SK-N-SH (cell line): ENCODE data around the gene SUCLG2. TPM values are rescaled to one million over a fixed set of nuclear protein-coding genes. Genes with fewer than 3 reads are reported as not detected.

Experiments
- CTCF ChIA-PET: fragments of 300-600, 350-600 bp; formaldehyde crosslinking; extraction: SDS; loops from one replicate; lab custom pipeline; 2021; lab: Yijun Ruan, JAX
- POLR2A ChIA-PET: fragments of 350-600 bp; sonication (Branson Sonifier 250); formaldehyde crosslinking; extraction: SDS; loops from one replicate; lab custom pipeline; 2020; ENCODE audit warnings: antibody characterized with exemption, inconsistent platforms; lab: Yijun Ruan, JAX
- DNase-seq: peaks from one replicate; pipeline ENCODE4 v3.0.0; 2012
- H2AFZ ChIP-seq: fragments of 200-600 bp; sonication (generic); 2 replicates; pipeline ENCODE4 v1.8.1; 2016; ENCODE audit warnings: antibody characterized with exemption, mild to moderate bottlenecking, low read depth
- H3F3A ChIP-seq: fragments of 200-600 bp; sonication (generic); replicated peaks from 2 replicates; pipeline ENCODE3; 2016; ENCODE audit warnings: antibody characterized with exemption, mild to moderate bottlenecking; ENCODE audit not compliant: insufficient read depth
- H3K27ac ChIP-seq, 2 experiments: fragments of 200-500 bp in 1 of 2; fragments of 200-600 bp in 1 of 2; sonication (Bioruptor generic) in 1 of 2; sonication (generic), shearing (Covaris generic) in 1 of 2; 2 replicates each; pipeline versions ENCODE4 v1.5.1 to v1.6.1; 2014 to 2016; ENCODE audit warnings: low read depth in 2 of 2, inconsistent platforms in 1 of 2, low read length in 1 of 2, mild to moderate bottlenecking in 1 of 2, mixed read lengths in 1 of 2
- H3K27me3 ChIP-seq: fragments of 200-600 bp; sonication (generic), shearing (Covaris generic); 2 replicates; pipeline ENCODE4 v1.6.1; 2016; ENCODE audit warnings: mixed run types; ENCODE audit not compliant: insufficient read depth
- H3K36me3 ChIP-seq, 2 experiments: fragments of 200-500 bp in 1 of 2; fragments of 200-600 bp in 1 of 2; sonication (Bioruptor generic) in 1 of 2; sonication (generic) in 1 of 2; replicated peaks in 1 of 2; 2 replicates each; pipeline versions ENCODE3 to v1.5.1; 2014 to 2016; ENCODE audit warnings: low read length in 1 of 2, mild to moderate bottlenecking in 1 of 2; ENCODE audit not compliant: insufficient read depth in 2 of 2, control insufficient read depth in 1 of 2
- H3K4me1 ChIP-seq, 2 experiments: fragments of 200-500 bp in 1 of 2; fragments of 200-600 bp in 1 of 2; sonication (Bioruptor generic) in 1 of 2; sonication (generic), shearing (Covaris generic) in 1 of 2; 2 replicates each; pipeline versions ENCODE4 v1.5.1 to v1.6.1; 2014 to 2016; ENCODE audit warnings: low read depth in 1 of 2, low read length in 1 of 2, mixed run types in 1 of 2; ENCODE audit not compliant: insufficient read depth in 2 of 2, control insufficient read depth in 1 of 2
- H3K4me2 ChIP-seq: fragments of 200-600 bp; sonication (generic), shearing (Covaris generic); 2 replicates; pipeline ENCODE4 v1.6.1; 2017; ENCODE audit warnings: mixed run types
- H3K4me3 ChIP-seq, 2 experiments: fragments of 200-500 bp in 1 of 2; fragments of 200-600 bp in 1 of 2; sonication (Bioruptor generic) in 1 of 2; sonication (generic), shearing (Covaris generic) in 1 of 2; 2 replicates each; pipeline versions ENCODE4 v1.5.1 to v1.8.1; 2014 to 2016; ENCODE audit warnings: low read depth in 2 of 2, inconsistent platforms in 1 of 2, low read length in 1 of 2, mild to moderate bottlenecking in 1 of 2, mixed read lengths in 1 of 2, moderate library complexity in 1 of 2
- H3K79me2 ChIP-seq: fragments of 200-600 bp; sonication (generic); 2 replicates; pipeline ENCODE4 v1.8.1; 2017; ENCODE audit warnings: mild to moderate bottlenecking; ENCODE audit not compliant: insufficient read depth
- H3K9ac ChIP-seq: fragments of 200-600 bp; sonication (generic); 2 replicates; pipeline ENCODE4 v1.6.1; 2017; ENCODE audit warnings: mixed run types
- H3K9me2 ChIP-seq: fragments of 200-600 bp; sonication (generic); 2 replicates; pipeline ENCODE4 v1.6.1; 2017; ENCODE audit warnings: mixed run types
- H3K9me3 ChIP-seq: fragments of 200-600 bp; sonication (generic); 2 replicates; pipeline ENCODE4 v1.6.1; 2017; ENCODE audit warnings: mixed run types, mild to moderate bottlenecking, moderate library complexity
- H4K20me1 ChIP-seq: fragments of 200-600 bp; sonication (generic); 2 replicates; pipeline ENCODE4 v1.6.1; 2017; ENCODE audit warnings: mild to moderate bottlenecking, mixed run types; ENCODE audit not compliant: insufficient read depth
- CHD2 ChIP-seq: fragments of 150-350 bp; IDR thresholded peaks from 2 replicates; pipeline ENCODE4 v1.6.1; 2018; ENCODE audit warnings: low read length; ENCODE audit not compliant: partially characterized antibody
- CTCF ChIP-seq: fragments of 200-600 bp; sonication (generic); IDR thresholded peaks from 2 replicates; pipeline ENCODE4 v1.6.1; 2017; ENCODE audit warnings: antibody characterized with exemption, mild to moderate bottlenecking, moderate library complexity
- ELF1 ChIP-seq: IDR thresholded peaks from 2 replicates; pipeline ENCODE4 v1.4.0; 2012
- EP300 ChIP-seq, 2 experiments: IDR thresholded peaks; 2 replicates each; pipeline versions ENCODE4 v1.4.0 to v1.6.1; 2012; ENCODE audit warnings: borderline replicate concordance in 1 of 2, low read depth in 1 of 2, low read length in 1 of 2
- FOXJ3 ChIP-seq: sonication (generic); formaldehyde crosslinking; IDR thresholded peaks from 2 replicates; pipeline ENCODE4 v1.5.1; 2020; ENCODE audit warnings: mild to moderate bottlenecking, missing genetic modification reagents
- FOXM1 ChIP-seq: IDR thresholded peaks from 2 replicates; pipeline ENCODE4 v1.4.0; 2012; ENCODE audit warnings: low read depth, mild to moderate bottlenecking
- GABPA ChIP-seq: IDR thresholded peaks from 2 replicates; pipeline ENCODE4 v1.4.0; 2012; ENCODE audit warnings: low read depth, mild to moderate bottlenecking
- JUND ChIP-seq: IDR thresholded peaks from 2 replicates; pipeline ENCODE4 v1.4.0; 2012
- MAX ChIP-seq: IDR thresholded peaks from 2 replicates; pipeline ENCODE4 v1.4.0; 2012; ENCODE audit warnings: low read depth
- MEF2A ChIP-seq: IDR thresholded peaks from 2 replicates; pipeline ENCODE4 v1.4.0; 2012; ENCODE audit warnings: low read depth, borderline replicate concordance
- MXI1 ChIP-seq: IDR thresholded peaks from 2 replicates; pipeline ENCODE4 v1.6.1; 2012; ENCODE audit warnings: mild to moderate bottlenecking, low read depth, low read length, improper control_type of control experiment
- NFIC ChIP-seq: IDR thresholded peaks from 2 replicates; pipeline ENCODE4 v1.4.0; 2012; ENCODE audit warnings: borderline replicate concordance
- NRF1 ChIP-seq: IDR thresholded peaks from 2 replicates; pipeline ENCODE4 v1.6.1; 2012; ENCODE audit warnings: low read depth, mild to moderate bottlenecking, low read length
- RCOR1 ChIP-seq: fragments of 150-350 bp; IDR thresholded peaks from 2 replicates; pipeline ENCODE4 v1.6.1; 2017; ENCODE audit warnings: antibody characterized with exemption, low read length
- RFX5 ChIP-seq: IDR thresholded peaks from 2 replicates; pipeline ENCODE4 v1.6.1; 2012; ENCODE audit warnings: mild to moderate bottlenecking, improper control_type of control experiment, low read length
- SIN3A ChIP-seq: IDR thresholded peaks from 2 replicates; pipeline ENCODE4 v1.6.1; 2012; ENCODE audit warnings: low read depth, mild to moderate bottlenecking, low read length, moderate library complexity, borderline replicate concordance
- SMC3 ChIP-seq: IDR thresholded peaks from 2 replicates; pipeline ENCODE4 v1.6.1; 2012; ENCODE audit warnings: low read depth, low read length, improper control_type of control experiment
- TCF12 ChIP-seq: IDR thresholded peaks from 2 replicates; pipeline ENCODE4 v1.4.0; 2012
- YY1 ChIP-seq: IDR thresholded peaks from 2 replicates; pipeline ENCODE4 v1.4.0; 2012; ENCODE audit warnings: low read depth, mild to moderate bottlenecking
- ZBTB33 ChIP-seq: IDR thresholded peaks from 2 replicates; pipeline ENCODE4 v1.4.0; 2012; ENCODE audit warnings: low read depth, borderline replicate concordance
- WGBS: methylation state at CpG from one replicate; pipeline ENCODE4 v1.1.6; 2017; ENCODE audit warnings: low lambda C conversion rate; 5-methylcytosine and 5-hydroxymethylcytosine counted together
- polyA plus RNA-seq, 3 experiments: library from polyadenylated mRNA; depleted of rRNA; stranded (reverse); fragments of >200 nt; gene quantifications; 2 replicates each; pipeline ENCODE4 v1.2.3, GENCODE V29; 2012

The SUCLG2 gene
- polyA plus RNA-seq, 1 of the 3 experiments (the other 2 are of a cell fraction): 20.2 TPM

- Histone ChIP-seq H3K9ac (peak overlapping the region; percentile 47; the same call in 1 of the 2 replicates), H3K27me3 (no peaks in the 10 kb centered on the region), H3K4me2 (peak overlapping the region; percentile 68), H3K27ac (peak overlapping the region in 1 of 2 experiments; percentile 88; a peak in 2 of 4 replicates), H3K36me3 (peaks cover 0 to 6% of the 10 kb centered on the region in 2 experiments), H3F3A (peaks cover 19% of the 10 kb centered on the region), H3K79me2 (peaks cover 68% of the 10 kb centered on the region), H3K4me3 (no peak overlapping the region), H3K4me1 (peaks cover 0 to 16% of the 10 kb centered on the region in 2 experiments), H3K9me3 (no peaks in the 10 kb centered on the region), H4K20me1 (0 out of 2 replicates have a peak, but pooled peaks cover 5% of the 10 kb centered on the region), H3K9me2 (no peaks in the 10 kb centered on the region)
- ChIA-PET POLR2A (interaction anchor here (0.6 kb wide), 1 partner anchor 13 kb away, joined by 3 read pairs; no protein-coding TSS in a partner anchor), CTCF (interaction anchor here (0.6 kb wide), 1 partner anchor 159 kb away, joined by 3 read pairs; no protein-coding TSS in a partner anchor)
- 94% methylated on average over 2 of the region's 2 CpGs for WGBS
- no peak for DNase-seq
- TF ChIP-seq CTCF (no peak), MAX (no peak), NRF1 (no peak), NFIC (no peak), ELF1 (no peak), MEF2A (no peak), MXI1 (no peak), ZBTB33 (no peak), FOXJ3 (CRISPR knock-in tag) (no peak), RCOR1 (no peak), GABPA (no peak), SIN3A (no peak), CHD2 (no peak), RFX5 (no peak), YY1 (no peak), FOXM1 (no peak), TCF12 (no peak), SMC3 (no peak), JUND (no peak), EP300 (IDR thresholded peaks at IDR 0.05; ENCODE audit: borderline replicate concordance in 1 of 2, low read depth in 1 of 2, low read length in 1 of 2) (no peak)
- TF ChIP-seq, all 33 proteins: peak for 0
- no peak overlapping the region for H2AFZ ChIP-seq
Observed at GRCh38 chr3:67635806-67636205, 18.6 kb downstream of the SUCLG2 start.
